K562 (cell line): Measurements from ENCODE around the gene THAP5. TPM values are rescaled to one million over a fixed set of nuclear protein-coding genes. Genes with fewer than 3 reads are reported as not detected.

Source experiments
- CHD1 ChIP-seq: fragments of 200-600 bp; sonication (generic); IDR thresholded peaks from one replicate; pipeline ENCODE4 v1.6.1; 2012; ENCODE audit warnings: mild to moderate bottlenecking, moderate library complexity, low read length, inconsistent platforms
- ELF2 ChIP-seq: fragments of 250-450 bp; sonication (Bioruptor Pico); IDR thresholded peaks from 2 replicates; pipeline ENCODE4 v1.5.0; 2021; ENCODE audit warnings: mild to moderate bottlenecking
- GATAD2B ChIP-seq: fragments of 450-650 bp; IDR thresholded peaks from 2 replicates; pipeline ENCODE4 v1.6.1; 2017; ENCODE audit warnings: mild to moderate bottlenecking, borderline replicate concordance
- NR3C1 ChIP-seq: sonication (generic); formaldehyde crosslinking; IDR thresholded peaks from 2 replicates; pipeline ENCODE4 v1.8.1; 2022; ENCODE audit warnings: missing genetic modification reagents
- PHF21A ChIP-seq: fragments of 450-650 bp; IDR thresholded peaks from 2 replicates; pipeline ENCODE4 v1.6.1; 2017; ENCODE audit warnings: low read depth, borderline replicate concordance
- PRDM10 ChIP-seq: fragments of 450-650 bp; IDR thresholded peaks from 2 replicates; pipeline ENCODE4 v1.6.1; 2018; ENCODE audit not compliant: partially characterized antibody
- PRMT5 ChIP-seq: sonication (generic); formaldehyde crosslinking; IDR thresholded peaks from 2 replicates; pipeline ENCODE4 v1.5.0; 2020; ENCODE audit warnings: missing genetic modification reagents
- RBM17 ChIP-seq: fragments of 200-400 bp; formaldehyde crosslinking; IDR thresholded peaks from 2 replicates; pipeline ENCODE4 v1.6.1; 2017; ENCODE audit warnings: low read depth, mild to moderate bottlenecking, low read length, borderline replicate concordance
- SMAD1 ChIP-seq: fragments of 150-350 bp; IDR thresholded peaks from 2 replicates; pipeline ENCODE4 v1.6.1; 2014; ENCODE audit warnings: low read length, low read depth; ENCODE audit not compliant: partially characterized antibody
- TSC22D4 ChIP-seq: fragments of 450-650 bp; IDR thresholded peaks from 2 replicates; pipeline ENCODE4 v1.6.1; 2016; ENCODE audit warnings: missing genetic modification characterization, missing biosample characterization, control low read depth
- XRCC3 ChIP-seq: fragments of 450-650 bp; IDR thresholded peaks from 2 replicates; pipeline ENCODE4 v1.6.1; 2017; ENCODE audit warnings: mild to moderate bottlenecking, moderate library complexity
- ZNF212 ChIP-seq: fragments of 450-650 bp; formaldehyde crosslinking; IDR thresholded peaks from 2 replicates; pipeline ENCODE4 v1.4.0; 2020; ENCODE audit warnings: mild to moderate bottlenecking
- polyA plus RNA-seq, 8 experiments: library from polyadenylated mRNA; depleted of rRNA in 4 of 8; stranded (reverse) in 5 of 8; unstranded in 3 of 8; fragments of >200 nt; fragmentation: Nextera tagmentation in 2 of 8; fragmentation: Illumina TruSeq in 1 of 8; extraction: Ambion mirVana in 2 of 8; extraction: Trizol in 1 of 8; gene quantifications; 2 replicates each; pipeline versions ENCODE4 v1.2.1 to v1.2.3, GENCODE V29; 2011 to 2014; ENCODE audit warnings: inconsistent platforms in 1 of 8, missing spikeins in 1 of 8
- total RNA-seq, 7 experiments: library from RNA; depleted of rRNA in 6 of 7; stranded (reverse); fragments of >200 nt in 6 of 7; fragmentation: Illumina TruSeq in 2 of 7; extraction: Trizol in 2 of 7; gene quantifications; 2 replicates each; pipeline versions ENCODE4 v1.2.1 to v1.2.3, GENCODE V29; 2011 to 2021; ENCODE audit warnings: low replicate concordance in 1 of 7

Gene THAP5
- total and polyA plus RNA-seq, 9 of the 15 experiments (the other 6 are each of a cell fraction or from before 2014, with no cell fraction given): 16.5 to 58.1 (median 28.2) TPM

- TF ChIP-seq ELF2 (no peak), RBM17 (no peak), ZNF212 (CRISPR knock-in tag) (no peak), PHF21A (no peak), CHD1 (no peak), PRMT5 (CRISPR knock-in tag) (no peak), PRDM10 (no peak), XRCC3 (no peak), NR3C1 (no peak), TSC22D4 (no peak), GATAD2B (no peak), SMAD1 (no peak)
Measured at GRCh38 chr7:108559253-108559652, 10.3 kb downstream of the THAP5 start (continued).
